NCI-H2081 treated with DMSO at 0.1 percent for 48 hours (cell line): Measurements from ENCODE around the gene MAGI1.
"Not testable (repeated sequence)": the region's sequence is repeated elsewhere in the genome, so short reads cannot be mapped to it uniquely, and the experiment has no call there.

Experiments
- DNase-seq: peaks from one replicate; lab custom pipeline; 2025; lab: John Stamatoyannopoulos, UW

MAGI1 gene

DNA sequence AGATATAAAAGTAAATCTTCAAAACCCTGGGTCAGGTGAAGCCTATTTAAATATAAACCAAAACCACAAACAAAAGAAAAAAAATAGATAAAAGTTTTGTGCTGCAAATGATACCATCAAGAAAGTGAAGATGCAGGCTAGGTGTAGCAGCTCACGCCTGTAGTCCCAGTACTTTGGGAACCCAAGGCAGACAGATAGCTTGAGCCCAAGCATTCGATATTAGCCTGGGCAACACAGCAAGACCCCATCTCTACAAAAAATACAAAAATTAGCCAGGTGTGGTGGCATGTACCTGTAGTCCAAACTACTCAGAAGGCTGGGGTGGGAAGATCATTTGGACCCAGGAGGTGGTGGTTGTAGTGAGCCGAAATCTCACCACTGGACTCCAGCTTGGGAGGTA is 164.8 kb downstream of the MAGI1 start:
- no peak for DNase-seq

GRCh38 chr3:65873028-65873427 is 165.7 kb downstream of the MAGI1 start:
- DNase-seq = no peak

- DNase-seq = peak; percentile 53
Observed at GRCh38 chr3:65871305-65872141, 167.2 kb downstream of the MAGI1 start.

GRCh38 chr3:65869798-65870197 is 168.9 kb downstream of the MAGI1 start:
- no peak for DNase-seq

- no peak for DNase-seq
Observed at GRCh38 chr3:65867463-65868210, 171.1 kb downstream of the MAGI1 start.

GRCh38 chr3:65864357-65864904 is 174.3 kb downstream of the MAGI1 start:
- no peak for DNase-seq

DNA sequence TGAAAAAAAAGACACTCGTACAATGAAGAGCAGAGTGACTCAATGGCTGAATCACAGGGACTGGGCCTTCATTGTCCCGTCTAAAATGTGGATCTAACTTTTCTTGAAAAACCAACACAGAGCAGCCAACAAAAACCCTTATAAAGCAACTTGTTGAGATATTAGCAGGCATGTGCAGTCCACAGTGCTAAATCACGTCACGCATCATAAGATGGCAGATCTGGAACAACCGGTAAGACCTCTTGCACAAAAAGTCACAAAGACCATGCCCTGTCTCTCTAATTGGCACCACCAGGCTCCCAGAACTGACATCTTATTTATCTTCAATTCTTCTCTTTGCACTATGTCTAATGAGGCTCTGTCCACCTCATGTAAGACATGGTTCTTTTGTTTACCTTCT is 177.0 kb downstream of the MAGI1 start:
- DNase-seq = no peak

DNA sequence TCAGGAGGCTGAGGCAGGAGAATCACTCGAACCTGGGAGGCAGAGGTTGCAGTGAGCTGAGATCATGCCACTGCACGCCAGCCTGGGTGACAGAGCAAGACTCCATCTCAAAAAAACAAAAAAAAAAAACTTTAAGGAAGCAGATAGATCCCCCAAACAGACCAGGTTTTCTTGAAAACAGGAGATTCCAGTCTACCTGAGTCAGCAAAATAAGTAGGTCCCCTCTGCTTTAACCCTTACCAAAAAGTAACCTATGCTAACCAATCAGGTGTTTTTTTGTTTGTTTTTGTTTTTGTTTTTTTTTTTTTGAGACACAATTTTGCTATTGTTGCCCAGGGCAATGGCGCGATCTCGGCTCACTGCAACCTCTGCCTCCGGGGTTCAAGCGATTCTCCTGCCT is 179.1 kb downstream of the MAGI1 start:
- not testable (repeated sequence) for DNase-seq

DNA sequence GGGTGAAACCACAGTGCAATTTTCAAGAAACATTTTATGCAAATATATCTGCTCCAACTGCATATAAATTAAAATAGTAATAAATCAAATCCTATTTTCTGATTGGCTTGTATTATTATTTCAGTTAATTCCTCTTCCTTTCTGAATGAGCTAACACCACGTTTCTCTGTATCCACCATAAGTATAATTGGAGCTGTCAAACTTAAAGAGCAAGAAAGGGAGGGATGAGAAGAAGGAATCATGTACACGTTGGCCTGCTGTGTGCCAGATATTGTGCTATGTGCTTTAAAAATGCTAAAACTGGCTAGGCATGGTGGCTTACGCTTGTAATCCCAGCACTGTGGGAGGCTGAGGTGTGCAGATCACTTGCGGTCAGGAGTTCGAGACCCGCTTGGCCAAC is 180.0 kb downstream of the MAGI1 start:
- DNase-seq = no peak

DNA sequence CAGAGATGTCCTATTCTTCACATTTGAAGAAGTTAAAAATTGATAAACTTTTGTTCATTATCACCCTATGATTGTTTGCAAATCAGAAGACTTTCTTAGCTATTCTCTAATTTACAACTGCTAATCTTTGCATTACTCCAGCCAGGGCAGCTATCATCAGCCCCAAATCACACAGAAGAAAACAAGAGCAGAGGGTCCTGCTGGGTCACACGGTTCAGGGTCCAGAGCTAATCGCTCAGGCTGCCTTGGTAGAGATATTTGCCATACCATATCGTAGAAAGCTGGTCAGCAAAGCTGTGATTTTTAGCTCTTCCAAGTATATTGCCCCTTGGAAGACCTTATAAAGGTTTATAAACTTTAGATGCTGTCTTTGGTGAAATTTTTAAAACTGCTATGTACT is 181.4 kb downstream of the MAGI1 start:
- no peak for DNase-seq

DNA sequence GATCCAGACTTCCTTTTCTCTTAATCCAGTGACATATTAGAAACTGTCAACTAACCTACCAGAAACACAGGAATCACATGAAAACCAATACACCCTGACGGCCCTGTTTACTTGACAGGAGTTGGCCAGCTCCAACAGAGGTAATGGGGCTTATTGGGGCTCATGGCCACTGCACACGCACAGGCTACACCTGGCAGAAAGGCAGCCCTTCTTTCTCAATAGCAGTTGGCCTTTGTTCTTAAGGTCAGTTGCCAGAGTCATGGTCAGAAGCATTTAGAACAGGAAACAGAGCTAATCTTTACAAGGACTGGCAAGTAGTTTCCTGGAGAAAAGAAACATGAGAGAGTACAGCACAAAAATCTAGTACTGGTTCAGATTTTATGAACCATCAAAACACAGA is 181.8 kb downstream of the MAGI1 start:
- no peak for DNase-seq

DNA sequence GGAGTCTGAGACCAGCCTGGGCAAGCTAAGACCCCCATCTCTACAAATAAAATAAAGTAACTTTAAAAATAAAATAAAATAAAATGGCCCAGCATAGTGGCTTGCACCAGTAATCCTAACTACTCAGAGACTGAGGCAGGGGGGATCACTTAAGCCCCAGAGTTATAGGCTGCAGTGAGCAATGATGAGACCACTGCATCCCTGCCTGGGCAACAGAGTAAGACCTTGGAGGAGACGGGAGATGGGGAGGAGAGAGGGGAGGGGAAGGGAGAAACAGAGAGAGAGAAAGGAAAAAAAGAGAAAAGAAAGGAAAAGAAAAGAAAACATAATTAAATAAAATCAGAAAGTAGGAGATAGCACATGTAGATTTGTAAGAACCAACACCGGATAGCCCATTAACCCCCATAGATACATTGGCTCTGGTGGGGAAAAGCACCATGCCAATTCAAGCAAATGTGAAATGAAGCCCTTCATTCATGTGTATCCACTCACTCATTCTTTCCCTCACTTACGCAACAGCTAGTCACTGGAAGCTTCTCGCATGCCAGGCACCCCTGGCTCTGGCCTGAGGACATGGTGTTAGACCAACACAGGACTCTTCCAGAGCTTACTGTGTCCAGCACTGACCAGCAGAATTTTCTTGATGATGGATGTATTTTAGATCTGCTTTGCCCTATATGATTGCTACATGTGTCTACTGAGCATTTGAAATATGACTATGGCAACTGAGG is 183.2 kb downstream of the MAGI1 start:
- DNase-seq = no peak

DNA sequence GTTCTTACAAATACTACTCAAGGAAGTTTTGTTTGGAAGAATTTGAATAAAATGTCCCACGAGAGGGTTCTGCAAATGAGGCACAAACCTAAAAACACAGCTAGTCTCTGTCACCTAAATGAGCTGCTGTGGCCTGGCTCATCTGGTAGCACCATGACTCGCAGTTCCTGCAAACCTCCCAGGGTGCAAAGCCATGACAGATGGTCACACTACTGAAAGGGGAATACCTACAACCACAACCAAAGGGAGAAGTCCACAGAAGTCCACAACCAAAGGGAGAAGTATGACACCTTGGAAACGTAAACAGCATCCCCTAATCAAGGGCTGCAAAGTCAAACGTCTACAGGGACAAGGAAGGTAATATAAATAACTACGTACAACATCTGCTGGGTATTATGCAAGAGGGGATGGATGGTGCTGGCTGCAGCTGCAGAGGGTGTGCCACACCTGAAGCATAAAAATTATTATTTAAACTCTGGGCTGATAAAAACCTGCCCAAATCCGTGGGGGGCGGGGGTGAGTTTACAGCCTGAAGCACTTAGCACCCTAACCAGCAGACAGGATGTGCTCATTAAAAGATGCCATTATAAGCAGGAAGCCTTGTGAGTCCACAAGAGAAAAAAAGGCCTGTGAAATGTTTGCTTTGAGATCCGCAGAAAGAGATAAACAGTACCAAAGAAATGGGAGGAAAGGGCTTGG is 184.0 kb downstream of the MAGI1 start:
- DNase-seq = peak; percentile 49

GRCh38 chr3:65851827-65852226 is 186.9 kb downstream of the MAGI1 start:
- no peak for DNase-seq

- no peak for DNase-seq
Observed at GRCh38 chr3:65850261-65850660, 188.5 kb downstream of the MAGI1 start.

GRCh38 chr3:65848024-65848423 is 190.7 kb downstream of the MAGI1 start:
- DNase-seq = no peak

DNA sequence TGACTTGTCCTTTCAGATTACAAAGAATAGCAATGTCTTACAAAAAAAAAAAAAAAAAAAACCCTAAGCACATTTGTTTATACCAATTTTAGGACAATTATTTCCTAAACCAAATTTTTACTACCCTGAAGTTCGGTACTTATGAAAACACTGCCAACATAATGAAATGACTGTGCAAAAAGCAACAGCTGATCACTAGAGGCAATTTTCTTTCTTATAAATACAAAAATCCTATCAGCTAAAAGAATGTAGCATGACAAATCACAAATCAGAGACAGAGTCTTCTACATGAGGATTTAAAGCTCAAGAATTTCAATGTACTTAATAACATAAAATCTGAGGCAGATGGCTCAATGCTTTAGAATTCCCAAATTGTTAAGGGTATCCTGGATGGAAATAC is 191.8 kb downstream of the MAGI1 start:
- no peak for DNase-seq

DNA sequence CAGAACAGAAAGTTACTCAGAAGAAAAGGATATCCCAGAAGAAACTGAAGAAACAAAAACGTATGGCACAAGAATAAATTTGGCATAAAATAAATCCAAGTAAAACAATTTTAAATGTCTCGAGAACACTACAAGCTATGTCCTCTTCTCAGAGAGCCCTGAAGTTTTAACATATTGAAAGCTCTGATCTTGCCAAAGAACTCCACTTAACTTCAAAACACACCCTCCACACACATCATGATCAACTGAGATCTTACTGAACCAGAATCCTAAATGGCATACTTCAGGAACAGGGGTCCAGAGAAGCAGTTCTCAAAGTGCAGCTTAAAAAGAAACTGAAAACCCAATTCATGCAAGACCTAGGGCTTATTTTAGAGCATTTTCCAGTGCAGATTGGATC is 194.3 kb downstream of the MAGI1 start:
- DNase-seq = no peak

DNA sequence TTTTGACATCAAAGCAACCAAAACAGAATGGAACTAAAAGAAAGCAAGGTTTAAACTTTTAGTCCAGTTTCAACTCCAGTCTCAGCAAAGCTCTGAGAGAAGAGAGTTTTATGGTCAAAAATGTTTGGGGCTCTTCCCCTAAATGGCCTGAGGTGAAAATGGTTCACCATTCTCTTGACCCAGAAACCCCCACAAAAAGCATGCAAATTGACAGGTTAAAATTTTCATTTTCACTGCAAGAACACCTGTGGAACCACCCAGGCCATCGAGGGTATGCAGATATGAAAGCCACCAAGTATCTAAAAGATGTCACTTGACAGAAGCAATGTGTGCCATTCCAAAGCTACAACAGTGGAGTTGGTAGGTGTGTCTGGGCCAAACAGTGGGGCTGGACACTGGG is 195.0 kb downstream of the MAGI1 start:
- no peak for DNase-seq

DNA sequence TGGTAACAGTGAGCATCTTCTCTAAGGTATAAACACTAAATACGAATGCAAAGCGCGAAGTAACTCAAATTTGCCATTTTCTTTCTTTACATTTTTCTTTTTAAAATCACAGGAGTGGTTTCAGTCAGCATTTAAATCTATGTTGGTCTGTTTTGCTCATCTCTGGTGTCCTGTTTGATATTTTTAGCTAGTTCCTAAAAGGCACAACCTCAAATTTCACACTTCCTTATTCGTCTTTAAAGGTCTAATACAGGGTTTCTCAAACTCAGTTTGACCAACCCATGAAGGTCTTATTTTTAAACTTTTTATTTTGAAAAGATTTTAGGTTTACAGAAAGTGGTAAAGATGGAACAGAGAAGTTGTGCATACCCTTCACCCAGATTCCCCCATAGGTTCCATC is 201.1 kb downstream of the MAGI1 start:
- no peak for DNase-seq

- no peak for DNase-seq
Observed at GRCh38 chr3:65836047-65836446, 202.7 kb downstream of the MAGI1 start.
